Mesodermal cell (in vitro differentiated cells): Measurements from ENCODE around the gene ZC3H4.
"Not testable (repeated sequence)": the region's sequence is repeated elsewhere in the genome, so short reads cannot be mapped to it uniquely, and the experiment has no call there.

Experiments
- H3K27ac ChIP-seq: 2 replicates; pipeline ENCODE4 v1.7.0; 2013; ENCODE audit warnings: mild to moderate bottlenecking, low read depth, low read length, moderate library complexity; ENCODE audit not compliant: severe bottlenecking
- H3K36me3 ChIP-seq: 2 replicates; pipeline ENCODE4 v1.7.1; 2013; ENCODE audit warnings: mild to moderate bottlenecking, low read length, moderate library complexity; ENCODE audit not compliant: control insufficient read depth, insufficient read depth
- H3K4me1 ChIP-seq: one replicate; pipeline ENCODE4 v1.7.1; 2013; ENCODE audit warnings: mild to moderate bottlenecking, low read length; ENCODE audit not compliant: insufficient read depth, control insufficient read depth, poor library complexity, severe bottlenecking
- H3K4me3 ChIP-seq: 2 replicates; pipeline ENCODE4 v1.7.0; 2013; ENCODE audit warnings: low read length, control low read depth, mild to moderate bottlenecking; ENCODE audit not compliant: insufficient read depth, poor library complexity, severe bottlenecking; ENCODE audit errors: extremely low read depth
- H3K9me3 ChIP-seq: 2 replicates; pipeline ENCODE4 v1.7.1; 2013; ENCODE audit warnings: mild to moderate bottlenecking, low read length, moderate library complexity; ENCODE audit not compliant: control insufficient read depth
- WGBS, 2 experiments: methylation state at CpG; one replicate each; pipeline ENCODE4 v1.1.5; 2013; ENCODE audit warnings: missing lambda C conversion rate in 2 of 2; ENCODE audit not compliant: insufficient coverage in 2 of 2; 5-methylcytosine and 5-hydroxymethylcytosine counted together

The ZC3H4 gene

DNA sequence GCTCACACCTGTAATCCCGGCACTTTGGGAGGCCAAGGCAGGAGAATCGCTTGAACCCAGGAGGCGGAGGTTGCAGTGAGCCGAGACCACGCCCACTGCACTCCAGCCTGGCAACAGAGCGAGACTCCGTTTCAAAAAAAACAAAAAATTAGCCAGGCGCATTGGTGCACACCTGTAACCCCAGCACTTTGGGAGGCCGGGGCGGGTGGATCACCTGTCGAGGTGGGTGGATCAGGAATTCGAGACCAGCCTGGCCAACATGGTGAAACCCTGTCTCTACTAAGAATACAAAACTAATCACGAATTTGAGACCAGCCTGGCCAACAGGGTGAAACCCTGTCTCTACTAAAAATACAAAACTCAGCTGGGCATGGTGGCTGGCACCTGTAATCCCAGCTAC lies 35.2 kb downstream of the ZC3H4 start:
- H3K9me3 ChIP-seq, H3K4me3 ChIP-seq, H3K4me1 ChIP-seq, H3K27ac ChIP-seq: not testable (repeated sequence)
- H3K36me3 ChIP-seq: peaks cover 99% of the 10 kb centered on the region
- WGBS, 2 experiments: 89 to 98% methylated on average over 13 of the region's 13 CpGs

GRCh38 chr19:47075941-47076340 lies 37.6 kb downstream of the ZC3H4 start:
- WGBS, 2 experiments: 90 to 93% methylated on average over 6 to 13 of the region's 13 CpGs
- Histone ChIP-seq H3K4me1 (no peaks in the 10 kb centered on the region), H3K9me3 (no peaks in the 10 kb centered on the region), H3K4me3 (no peak overlapping the region), H3K27ac (no peak overlapping the region), H3K36me3 (peaks cover 95% of the 10 kb centered on the region)

DNA sequence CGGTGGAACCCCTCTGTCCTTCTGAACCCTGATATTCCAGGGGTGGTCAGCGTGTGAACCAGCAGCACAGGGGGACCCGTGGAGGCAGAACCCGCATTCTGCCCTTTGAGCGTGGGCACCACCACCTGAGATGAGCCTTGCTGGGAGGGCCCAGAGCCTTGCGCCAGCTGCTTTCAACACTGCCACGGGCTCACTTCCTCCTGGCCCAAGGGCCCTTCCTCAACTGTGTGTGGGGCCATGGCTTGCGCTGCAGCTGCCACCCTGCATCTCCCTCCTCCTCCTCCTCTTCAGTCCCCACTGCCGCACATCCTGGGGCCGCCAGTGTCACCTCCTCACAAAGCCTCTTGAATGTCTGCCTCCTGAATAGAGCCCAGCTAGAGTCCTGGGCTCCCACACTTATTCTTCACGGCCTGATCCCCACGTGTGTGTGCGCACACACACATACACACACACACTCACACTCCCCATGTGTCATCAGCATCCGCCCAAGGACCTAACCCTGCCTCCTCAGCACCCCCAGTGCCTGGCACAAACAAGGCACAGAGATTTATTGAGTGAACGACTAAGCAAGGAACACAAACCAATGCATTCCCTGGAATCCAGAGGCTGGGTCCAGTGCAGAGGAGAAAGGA lies 38.3 kb downstream of the ZC3H4 start:
- H3K4me1 ChIP-seq: no peaks in the 10 kb centered on the region
- WGBS, 2 experiments: 91 to 95% methylated on average over 11 to 12 of the region's 15 CpGs
- H3K36me3 ChIP-seq: peaks cover 94% of the 10 kb centered on the region
- no peak overlapping the region for H3K27ac ChIP-seq
- H3K4me3 ChIP-seq: no peak overlapping the region
- H3K9me3 ChIP-seq: no peaks in the 10 kb centered on the region

GRCh38 chr19:47074621-47075020 lies 39.0 kb downstream of the ZC3H4 start:
- Histone ChIP-seq H3K9me3 (no peaks in the 10 kb centered on the region), H3K27ac (no peak overlapping the region), H3K36me3 (peaks cover 94% of the 10 kb centered on the region), H3K4me3 (no peak overlapping the region), H3K4me1 (no peaks in the 10 kb centered on the region)
- WGBS, 2 experiments: 92 to 98% methylated on average over 9 of the region's 9 CpGs

DNA sequence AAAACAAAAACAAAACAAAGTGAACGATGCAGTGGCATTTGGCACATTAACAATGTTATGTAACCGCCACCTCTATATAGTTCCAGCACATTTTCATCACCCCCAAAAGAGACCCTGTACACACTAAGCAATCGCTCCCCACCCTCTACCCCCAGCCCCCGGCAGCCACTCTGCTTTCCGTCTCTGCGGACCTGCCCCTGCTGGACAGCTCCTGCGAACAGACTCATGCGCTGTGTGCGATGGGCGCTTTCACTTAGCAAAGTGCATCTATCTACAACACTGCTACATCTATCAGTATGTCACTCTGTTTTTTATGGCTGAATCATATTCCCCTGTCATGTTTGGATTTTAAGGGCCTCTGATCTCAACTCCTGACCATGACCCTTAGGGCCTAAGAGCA lies 40.0 kb downstream of the ZC3H4 start:
- Histone ChIP-seq H3K27ac (no peak overlapping the region), H3K4me1 (no peaks in the 10 kb centered on the region), H3K36me3 (peaks cover 94% of the 10 kb centered on the region), H3K4me3 (no peak overlapping the region), H3K9me3 (no peaks in the 10 kb centered on the region)
- WGBS, 2 experiments: 94 to 99% methylated on average over 10 of the region's 10 CpGs

GRCh38 chr19:47072323-47072722 lies 41.3 kb downstream of the ZC3H4 start:
- H3K36me3 ChIP-seq: peaks cover 91% of the 10 kb centered on the region
- 88 to 90% methylated on average over 1 to 2 of the region's 17 CpGs for WGBS, 2 experiments
- no peaks in the 10 kb centered on the region for H3K9me3 ChIP-seq
- H3K27ac ChIP-seq: no peak overlapping the region
- H3K4me3 ChIP-seq: no peak overlapping the region
- no peaks in the 10 kb centered on the region for H3K4me1 ChIP-seq

- no peaks in the 10 kb centered on the region for H3K4me1 ChIP-seq
- no peak overlapping the region for H3K27ac ChIP-seq
- 96 to 98% methylated on average over 10 to 11 of the region's 12 CpGs for WGBS, 2 experiments
- H3K9me3 ChIP-seq: no peaks in the 10 kb centered on the region
- H3K4me3 ChIP-seq: no peak overlapping the region
- H3K36me3 ChIP-seq: peaks cover 91% of the 10 kb centered on the region
Measured at GRCh38 chr19:47071731-47072130, 41.8 kb downstream of the ZC3H4 start.

DNA sequence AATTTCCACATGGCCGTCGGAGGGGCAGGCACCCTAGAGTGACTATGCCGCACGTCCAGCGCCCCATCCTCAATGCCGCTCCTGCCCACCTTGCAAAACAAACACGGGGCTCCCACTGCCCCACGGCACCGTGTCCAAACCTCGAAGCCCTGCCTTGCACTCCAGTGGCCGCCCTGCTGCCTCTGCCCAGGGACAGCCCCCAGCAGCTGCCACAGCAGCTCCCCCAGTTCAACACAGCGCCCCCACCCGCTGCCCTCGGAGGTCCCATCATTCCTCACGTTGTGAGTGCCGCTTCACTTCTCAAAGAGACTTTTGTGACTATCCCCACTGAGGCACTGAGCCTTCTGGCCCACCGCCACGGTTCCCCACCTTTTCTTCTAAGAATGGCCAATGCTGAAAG lies 42.8 kb downstream of the ZC3H4 start:
- no peak overlapping the region for H3K4me3 ChIP-seq
- H3K27ac ChIP-seq: no peak overlapping the region
- H3K36me3 ChIP-seq: peaks cover 91% of the 10 kb centered on the region
- 94 to 97% methylated on average over 9 to 18 of the region's 18 CpGs for WGBS, 2 experiments
- no peaks in the 10 kb centered on the region for H3K9me3 ChIP-seq
- H3K4me1 ChIP-seq: no peaks in the 10 kb centered on the region

DNA sequence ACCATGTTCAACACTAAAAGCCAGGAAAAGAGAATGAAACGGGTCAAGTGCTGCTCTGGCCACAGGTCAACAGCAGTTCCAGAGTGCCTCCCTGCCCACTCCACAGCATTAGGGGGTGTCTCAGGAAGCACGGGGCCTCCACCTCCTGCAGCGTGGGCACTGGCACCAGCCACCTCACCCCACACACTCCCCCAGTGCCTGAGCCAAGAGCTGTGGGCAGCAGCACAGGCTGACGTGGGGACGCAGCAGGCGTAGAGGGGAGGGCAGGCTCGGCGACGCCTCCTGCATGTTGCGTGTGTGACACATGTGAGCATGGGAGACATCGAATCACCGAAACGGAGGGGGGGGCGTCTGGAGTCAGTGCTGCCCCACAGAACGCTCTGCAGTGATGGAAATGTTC lies 43.8 kb downstream of the ZC3H4 start:
- H3K9me3 ChIP-seq: no peaks in the 10 kb centered on the region
- WGBS, 2 experiments: 96 to 97% methylated on average over 9 to 14 of the region's 15 CpGs
- H3K4me1 ChIP-seq: no peaks in the 10 kb centered on the region
- H3K4me3 ChIP-seq: no peak overlapping the region
- no peak overlapping the region for H3K27ac ChIP-seq
- peaks cover 91% of the 10 kb centered on the region for H3K36me3 ChIP-seq

DNA sequence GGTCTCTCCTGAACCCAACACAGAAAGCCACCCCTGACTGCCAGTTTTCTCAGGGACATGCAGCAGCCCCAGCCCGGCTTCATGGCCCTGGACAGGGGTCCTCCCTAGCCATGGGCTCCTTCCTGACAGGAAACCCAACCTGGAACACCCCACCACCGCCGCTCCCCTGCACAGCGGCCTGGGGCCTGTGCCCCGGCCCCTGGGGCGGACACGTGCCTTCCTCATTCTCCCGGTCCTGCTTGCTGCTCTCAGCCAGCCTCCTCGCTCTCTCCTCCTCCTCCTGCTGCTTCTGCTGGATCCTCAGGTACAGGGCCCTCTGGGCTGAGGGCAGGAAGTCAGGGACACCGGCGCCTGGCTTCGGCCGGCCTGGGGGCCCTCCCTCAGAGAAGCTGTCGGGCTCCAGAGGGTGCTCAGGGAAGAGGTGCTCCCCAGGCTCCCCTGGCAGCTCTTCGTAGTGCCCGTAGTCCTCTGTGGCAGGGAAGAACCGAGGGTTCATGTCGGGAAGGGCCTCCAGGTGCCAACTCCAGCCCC lies 44.6 kb downstream of the ZC3H4 start:
- Histone ChIP-seq H3K27ac (no peak overlapping the region), H3K4me3 (no peak overlapping the region), H3K36me3 (peaks cover 91% of the 10 kb centered on the region), H3K9me3 (no peaks in the 10 kb centered on the region), H3K4me1 (no peaks in the 10 kb centered on the region)
- WGBS, 2 experiments: 95 to 98% methylated on average over 16 to 18 of the region's 18 CpGs

DNA sequence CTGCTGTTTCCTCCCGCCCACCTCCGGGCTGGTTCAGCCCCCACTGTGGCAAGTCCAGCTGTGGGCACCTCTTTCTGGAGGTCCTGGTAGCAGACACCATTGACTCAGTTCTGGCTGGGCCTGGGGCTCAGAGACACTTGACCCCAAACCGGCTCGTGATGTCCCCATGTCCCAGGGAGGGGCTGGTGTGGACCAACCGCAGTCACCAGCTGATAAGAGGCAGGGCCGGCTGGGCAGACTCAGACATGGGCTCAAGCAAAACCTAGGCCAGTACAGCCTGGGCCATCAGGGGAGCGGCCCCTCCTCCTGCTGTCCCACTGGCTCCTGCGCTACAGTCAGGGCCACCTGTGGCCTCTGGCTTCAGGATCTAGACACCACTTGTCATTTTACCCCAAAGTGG lies 45.3 kb downstream of the ZC3H4 start:
- Histone ChIP-seq H3K9me3 (no peaks in the 10 kb centered on the region), H3K4me1 (no peaks in the 10 kb centered on the region)
- 91 to 95% methylated on average over 7 to 8 of the region's 8 CpGs for WGBS, 2 experiments

More for the DNA sequence above, 45.3 kb downstream of the ZC3H4 start:
- no peak overlapping the region for H3K4me3 ChIP-seq
- no peak overlapping the region for H3K27ac ChIP-seq
- peaks cover 89% of the 10 kb centered on the region for H3K36me3 ChIP-seq
